GM19351 (cell line): ENCODE results near the gene CLCN3.
"Not testable (repeated sequence)": the region's sequence is repeated elsewhere in the genome, so short reads cannot be mapped to it uniquely, and the experiment has no call there.

Experiments used
- ATAC-seq: cut with Tn5 transposase; IDR thresholded peaks from one replicate; pipeline ENCODE4 v1.9.1; 2021; ENCODE audit warnings: mild to moderate bottlenecking, moderate library complexity; ENCODE audit not compliant: unreplicated experiment

CLCN3 gene

DNA sequence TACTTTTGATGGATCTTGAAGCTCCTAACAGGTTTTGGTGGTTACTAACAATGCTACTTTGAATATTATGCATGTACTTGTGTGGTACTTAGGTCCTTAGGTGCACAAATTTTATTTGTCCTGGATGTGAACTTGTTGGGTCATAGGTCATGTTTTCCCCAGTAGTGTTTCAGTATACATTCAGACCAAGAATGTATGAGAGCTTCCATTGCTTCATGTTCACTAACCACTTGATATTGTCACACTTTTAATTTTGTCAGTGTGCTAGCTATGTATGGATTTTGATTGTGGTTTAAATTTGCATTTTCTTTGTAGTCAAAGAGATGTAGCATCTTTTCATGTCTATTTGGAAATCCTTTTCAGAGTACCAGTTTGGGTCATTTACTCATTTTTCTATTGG is 32.2 kb downstream of the CLCN3 start:
- peak; percentile 50 for ATAC-seq

DNA sequence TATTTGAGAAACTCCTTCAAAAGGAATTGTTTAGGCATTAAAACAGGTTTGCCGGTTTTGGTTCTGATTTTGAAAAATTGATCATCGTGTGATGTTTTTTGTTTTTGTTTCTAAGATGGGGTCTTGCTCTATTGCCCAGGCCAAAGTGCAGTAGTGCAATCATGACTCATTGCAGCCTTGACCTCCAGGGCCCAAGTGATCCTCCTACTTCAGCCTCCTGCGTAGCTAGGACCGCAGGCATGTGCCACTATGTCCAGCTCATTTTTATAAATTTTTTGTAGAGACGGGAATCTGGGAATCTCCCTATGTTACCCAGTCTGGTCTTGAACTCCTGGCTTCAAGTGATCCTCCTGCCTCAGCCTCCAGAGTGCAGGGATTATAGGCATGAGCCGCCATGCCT is 35.0 kb downstream of the CLCN3 start:
- no peak for ATAC-seq

DNA sequence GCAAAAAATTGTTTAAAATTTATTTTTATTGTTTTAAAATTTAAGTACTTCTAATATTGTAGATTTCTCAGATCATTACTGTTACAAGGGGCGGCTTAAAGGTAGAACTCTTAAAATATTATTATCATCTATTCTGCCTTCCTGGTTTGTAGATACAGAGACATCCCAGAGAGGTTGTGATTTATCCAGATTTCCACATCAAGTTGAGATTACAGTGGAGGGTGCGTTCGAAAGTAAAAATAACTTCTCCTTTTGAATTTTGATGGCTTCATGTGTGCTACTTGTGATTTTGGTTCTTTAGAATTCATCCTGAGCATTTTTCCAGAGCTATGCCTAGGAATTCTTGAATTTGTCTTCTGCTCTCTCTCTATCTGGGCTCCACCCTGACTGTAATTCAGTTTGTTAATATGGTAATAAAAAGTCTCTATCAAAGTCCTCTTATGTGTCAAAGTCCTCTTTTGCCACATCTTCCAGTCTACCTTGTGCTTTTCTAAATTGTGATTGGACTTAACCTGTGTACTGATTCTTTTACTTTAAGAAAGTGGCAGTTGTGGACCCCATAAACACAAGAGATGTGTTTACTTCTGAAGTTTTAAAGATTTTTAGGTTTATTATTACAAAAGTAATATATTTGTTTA is 37.2 kb downstream of the CLCN3 start:
- ATAC-seq = no peak

DNA sequence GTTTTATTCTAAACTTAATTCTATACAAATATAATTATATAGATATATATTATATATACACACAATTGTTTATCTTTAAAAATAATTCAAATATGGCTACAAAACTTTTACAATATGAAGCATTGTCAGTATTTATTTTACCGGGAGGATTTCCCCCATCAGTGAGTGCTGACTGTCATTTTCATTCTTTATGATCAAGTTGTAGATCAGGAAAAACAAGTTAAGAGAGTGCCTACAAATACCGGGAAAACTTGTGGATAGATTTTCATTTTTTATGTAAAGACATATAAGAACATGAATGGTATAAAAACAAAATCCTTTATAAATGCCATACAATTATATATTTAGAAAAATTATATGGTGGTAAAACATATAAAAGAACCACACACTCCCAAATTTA is 37.8 kb downstream of the CLCN3 start:
- no peak for ATAC-seq

- ATAC-seq = no peak
Observed at GRCh38 chr4:169658975-169659715, 38.8 kb downstream of the CLCN3 start.

GRCh38 chr4:169659716-169660670 is 39.6 kb downstream of the CLCN3 start:
- peak; percentile 98 for ATAC-seq

DNA sequence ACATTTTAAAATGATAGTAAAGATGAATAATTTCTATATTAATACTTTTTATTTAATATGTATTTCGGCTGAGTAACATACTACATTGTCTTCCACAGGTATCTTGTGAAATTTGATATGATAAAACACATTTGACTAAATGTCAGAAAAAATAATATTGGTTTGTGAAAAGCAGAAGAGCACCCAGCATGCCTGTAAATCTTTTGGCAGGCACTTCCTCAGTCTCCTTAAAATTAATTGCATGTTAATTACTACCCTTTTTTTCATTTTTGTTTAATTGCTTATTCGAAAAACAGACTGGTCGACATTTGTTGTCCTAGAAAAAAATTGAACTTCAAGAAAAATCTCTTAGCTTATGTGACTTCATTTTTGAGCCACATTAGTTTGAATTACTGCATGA is 40.6 kb downstream of the CLCN3 start:
- ATAC-seq = no peak

- no peak for ATAC-seq
Observed at GRCh38 chr4:169661761-169662160, 41.4 kb downstream of the CLCN3 start.

DNA sequence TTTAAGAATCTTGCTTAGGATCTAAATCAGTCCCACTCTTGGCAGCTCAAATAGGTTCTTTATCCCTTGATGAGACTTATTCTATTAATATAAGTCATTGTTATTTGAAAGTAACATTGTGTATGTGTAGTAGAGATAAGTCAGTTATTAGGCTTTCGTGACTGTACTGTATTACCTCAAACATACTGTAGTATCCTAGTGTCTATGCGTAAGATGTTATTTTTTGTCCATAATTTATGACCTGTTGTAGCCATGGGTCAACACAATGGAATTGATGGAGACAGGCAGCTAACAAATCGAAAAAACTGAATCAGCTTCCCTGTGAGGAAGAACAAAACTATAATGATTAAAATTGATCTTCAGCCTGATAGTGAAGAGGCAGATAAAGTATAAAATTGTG is 41.8 kb downstream of the CLCN3 start:
- ATAC-seq = no peak

- ATAC-seq = no peak
Observed at GRCh38 chr4:169663402-169663801, 43.0 kb downstream of the CLCN3 start.

DNA sequence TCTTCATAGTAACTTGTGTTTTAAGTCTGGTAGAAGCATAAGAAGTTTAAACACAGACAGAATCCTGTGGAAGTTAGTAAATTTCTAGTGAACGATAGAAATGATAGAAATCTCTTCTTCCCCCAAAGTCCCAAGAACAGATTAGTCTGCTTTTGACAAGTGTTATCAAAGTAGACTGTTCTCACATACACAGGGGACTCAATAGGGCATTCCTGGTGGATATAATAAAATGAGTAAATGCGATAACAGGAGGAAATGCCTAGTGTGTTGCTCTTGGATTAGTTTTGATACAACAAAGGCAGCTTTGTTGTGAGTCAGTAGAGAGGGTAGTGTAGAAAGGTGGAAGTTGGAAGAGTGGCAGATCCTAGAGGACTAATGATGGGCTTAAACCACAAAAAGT is 43.5 kb downstream of the CLCN3 start:
- ATAC-seq = no peak

DNA sequence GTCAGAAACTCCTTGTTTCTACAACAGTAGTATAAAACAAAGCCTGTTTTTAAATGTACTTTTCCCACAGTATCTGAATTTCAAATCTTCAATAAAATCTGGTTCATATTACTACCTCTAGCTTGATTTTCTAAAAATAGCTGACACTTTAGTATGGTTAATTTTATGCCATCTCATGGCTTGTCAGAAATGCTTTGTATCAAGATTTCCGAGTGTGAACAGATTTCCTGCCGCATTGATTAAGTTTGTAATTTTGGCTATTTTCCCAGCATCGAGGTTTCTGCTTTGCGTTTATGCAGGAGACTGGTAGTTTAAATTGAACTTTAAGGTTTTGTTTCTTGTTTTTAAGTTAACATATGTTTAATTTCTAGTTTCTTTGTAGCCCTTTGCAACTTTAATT is 44.2 kb downstream of the CLCN3 start:
- ATAC-seq = no peak

DNA sequence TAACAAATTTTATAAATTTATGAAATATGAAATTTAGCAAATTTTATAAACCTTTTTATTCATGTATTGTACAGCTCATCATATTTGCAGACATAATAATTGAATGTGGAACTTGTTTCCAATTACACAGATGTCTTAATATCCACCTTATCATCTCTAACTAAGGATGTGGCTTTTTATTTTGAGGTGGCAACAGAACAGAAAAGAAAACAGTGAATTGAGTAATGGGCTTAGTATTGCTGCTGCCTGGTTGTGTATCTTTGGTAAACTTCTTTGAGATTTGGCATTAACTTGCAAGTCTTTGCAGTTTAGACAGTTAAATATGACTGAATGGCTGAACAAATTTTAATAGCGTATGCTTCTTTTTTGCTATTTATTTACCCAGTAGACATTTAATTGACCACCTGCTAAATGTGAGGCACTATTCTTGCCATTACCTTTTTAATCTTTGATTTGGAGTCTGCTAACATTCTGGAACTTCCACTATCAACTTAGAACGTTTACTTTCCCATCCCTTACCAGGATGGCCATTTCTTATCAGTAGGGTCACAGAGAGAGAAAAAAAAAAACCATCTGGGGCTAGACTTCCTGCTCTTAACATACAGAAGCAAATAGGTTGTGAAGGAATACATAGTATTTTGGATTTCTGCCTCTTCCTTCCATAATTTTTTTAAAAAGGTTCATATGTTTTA is 44.8 kb downstream of the CLCN3 start:
- no peak for ATAC-seq

GRCh38 chr4:169668069-169668721 is 47.8 kb downstream of the CLCN3 start:
- no peak for ATAC-seq

DNA sequence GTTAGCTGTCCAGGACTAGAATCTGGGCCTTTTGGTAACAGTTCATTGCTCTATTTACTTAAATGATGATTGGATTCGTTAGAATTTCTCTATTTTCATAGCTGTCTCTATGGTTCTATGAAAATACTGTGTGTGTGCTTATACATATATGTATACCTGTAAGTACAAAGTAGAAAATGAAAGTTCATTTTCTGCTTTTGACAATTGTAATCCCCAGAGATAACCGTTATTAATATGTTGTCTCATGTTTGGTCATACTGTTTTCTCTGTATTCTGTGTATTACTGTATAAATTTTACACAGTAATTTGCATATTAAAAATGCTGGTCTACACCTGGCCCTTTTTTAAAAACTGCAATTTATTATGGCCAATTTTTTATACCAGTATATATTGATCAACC is 55.4 kb downstream of the CLCN3 start:
- ATAC-seq = peak; percentile 92

DNA sequence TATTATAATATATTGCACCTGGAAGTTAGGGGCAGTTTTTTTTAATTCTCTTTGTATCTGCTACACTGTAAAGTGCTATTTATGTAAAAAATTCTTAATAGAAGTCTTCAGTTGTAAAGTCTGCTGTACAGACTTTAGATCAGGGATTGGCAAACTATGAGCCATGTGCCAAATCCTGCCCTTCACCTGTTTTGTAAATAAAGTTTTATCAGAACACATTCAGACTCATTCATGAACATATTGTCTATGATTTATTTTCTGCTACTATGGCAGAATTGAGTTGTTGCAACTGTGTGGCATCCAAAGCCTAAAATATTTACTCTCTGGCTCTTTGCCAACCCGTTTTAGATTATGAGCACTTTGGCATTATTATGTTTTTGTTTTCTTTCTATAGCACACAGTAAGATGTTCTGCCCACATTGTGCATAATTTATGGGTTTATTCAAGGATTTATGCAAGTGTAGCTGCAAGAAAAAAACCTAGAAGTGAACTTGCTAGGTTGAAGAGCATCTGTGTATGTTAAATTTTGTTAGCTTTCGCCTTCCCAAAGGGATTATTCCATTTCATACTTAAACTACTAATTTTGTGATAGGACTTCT is 56.9 kb downstream of the CLCN3 start:
- no peak for ATAC-seq

DNA sequence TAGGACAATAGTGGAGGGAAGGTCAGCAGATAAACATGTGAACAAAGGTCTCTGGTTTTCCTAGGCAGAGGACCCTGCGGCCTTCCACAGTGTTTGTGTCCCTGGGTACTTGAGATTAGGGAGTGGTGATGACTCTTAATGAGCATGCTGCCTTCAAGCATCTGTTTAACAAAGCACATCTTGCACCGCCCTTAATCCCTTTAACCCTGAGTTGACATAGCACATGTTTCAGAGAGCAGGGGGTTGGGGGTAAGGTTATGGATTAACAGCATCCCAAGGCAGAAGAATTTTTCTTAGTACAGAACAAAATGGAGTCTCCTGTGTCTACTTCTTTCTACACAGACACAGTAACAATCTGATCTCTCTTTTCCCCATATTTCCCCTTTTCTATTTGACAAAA is 58.1 kb downstream of the CLCN3 start:
- ATAC-seq = not testable (repeated sequence)

GRCh38 chr4:169678951-169679591 is 58.7 kb downstream of the CLCN3 start:
- not testable (repeated sequence) for ATAC-seq

GRCh38 chr4:169682372-169683047 is 62.1 kb downstream of the CLCN3 start:
- ATAC-seq = no peak
